Neural progenitor cell (in vitro differentiated cells): ENCODE data around the gene PEX5L. TPM values are rescaled to one million over a fixed set of nuclear protein-coding genes. Genes with fewer than 3 reads are reported as not detected.

Experiments used
- DNase-seq: peaks from one replicate; pipeline ENCODE4 v3.0.0-alpha.2; 2016; ENCODE audit warnings: low spot score
- H2AFZ ChIP-seq: fragments of 200-600 bp; sonication (generic); replicated peaks from 2 replicates; pipeline ENCODE4 v1.6.1; 2016; ENCODE audit warnings: antibody characterized with exemption
- H3F3A ChIP-seq: fragments of 200-600 bp; sonication (generic); 2 replicates; pipeline ENCODE4 v1.6.1; 2016; ENCODE audit warnings: antibody characterized with exemption, low read depth
- H3K27ac ChIP-seq: fragments of 200-600 bp; sonication (generic); 2 replicates; pipeline ENCODE4 v1.5.1; 2016; ENCODE audit warnings: mild to moderate bottlenecking
- H3K27me3 ChIP-seq: fragments of 200-600 bp; sonication (generic); 2 replicates; pipeline ENCODE4 v1.6.1; 2016; ENCODE audit warnings: mild to moderate bottlenecking, moderate library complexity
- H3K36me3 ChIP-seq: fragments of 200-600 bp; sonication (generic); 2 replicates; pipeline ENCODE4 v1.5.1; 2016
- H3K4me1 ChIP-seq: fragments of 200-600 bp; sonication (generic); 2 replicates; pipeline ENCODE4 v1.6.1; 2016; ENCODE audit warnings: mixed run types
- H3K4me2 ChIP-seq: fragments of 200-600 bp; sonication (generic); 2 replicates; pipeline ENCODE4 v1.6.1; 2016
- H3K4me3 ChIP-seq: fragments of 200-600 bp; sonication (generic); 2 replicates; pipeline ENCODE4 v1.5.1; 2016
- H3K79me2 ChIP-seq: fragments of 200-600 bp; sonication (generic); 2 replicates; pipeline ENCODE4 v1.6.1; 2016; ENCODE audit warnings: low read depth
- H3K9ac ChIP-seq: fragments of 200-600 bp; sonication (generic); 2 replicates; pipeline ENCODE4 v1.6.1; 2016
- H3K9me3 ChIP-seq: fragments of 200-600 bp; sonication (generic); 2 replicates; pipeline ENCODE4 v1.5.1; 2016; ENCODE audit warnings: low read depth
- H4K20me1 ChIP-seq: fragments of 200-600 bp; sonication (generic); 2 replicates; pipeline ENCODE4 v1.6.1; 2016; ENCODE audit warnings: low read depth
- H3K27ac Mint-ChIP-seq: 3 replicates; pipeline ENCODE4 v1.8.0; 2021; ENCODE audit warnings: mixed read lengths
- H3K27me3 Mint-ChIP-seq: 2 replicates; pipeline ENCODE4 v1.8.0; 2022; ENCODE audit warnings: low read depth, mild to moderate bottlenecking, inconsistent platforms, moderate library complexity, mixed read lengths; ENCODE audit not compliant: insufficient read depth
- H3K36me3 Mint-ChIP-seq: 3 replicates; pipeline ENCODE4 v1.8.0; 2021; ENCODE audit warnings: mixed read lengths
- H3K4me1 Mint-ChIP-seq: 3 replicates; pipeline ENCODE4 v1.8.0; 2021; ENCODE audit warnings: mixed read lengths
- H3K4me3 Mint-ChIP-seq: 3 replicates; pipeline ENCODE4 v1.8.0; 2021; ENCODE audit warnings: mild to moderate bottlenecking, moderate library complexity, mixed read lengths
- H3K9me3 Mint-ChIP-seq: 3 replicates; pipeline ENCODE4 v1.8.0; 2020; ENCODE audit warnings: mixed read lengths
- CTCF ChIP-seq: fragments of 200-600 bp; sonication (generic); IDR thresholded peaks from 2 replicates; pipeline ENCODE4 v1.5.1; 2017; ENCODE audit warnings: antibody characterized with exemption, mild to moderate bottlenecking
- EZH2 ChIP-seq: fragments of 200-600 bp; sonication (generic); IDR thresholded peaks from 2 replicates; pipeline ENCODE4 v1.6.1; 2017; ENCODE audit warnings: antibody characterized with exemption, mild to moderate bottlenecking, moderate library complexity
- EZH2phosphoT487 ChIP-seq: fragments of 200-600 bp; sonication (generic); IDR thresholded peaks from 2 replicates; pipeline ENCODE4 v1.6.1; 2017; ENCODE audit warnings: antibody characterized with exemption
- total RNA-seq: library from RNA; depleted of rRNA; stranded (reverse); fragments of >200 nt; gene quantifications from 2 replicates; pipeline ENCODE4 v1.2.3, GENCODE V29; 2015; ENCODE audit warnings: low replicate concordance

PEX5L gene
- total RNA-seq, 1 donor from 2014 or later, result 0.90 TPM

DNA sequence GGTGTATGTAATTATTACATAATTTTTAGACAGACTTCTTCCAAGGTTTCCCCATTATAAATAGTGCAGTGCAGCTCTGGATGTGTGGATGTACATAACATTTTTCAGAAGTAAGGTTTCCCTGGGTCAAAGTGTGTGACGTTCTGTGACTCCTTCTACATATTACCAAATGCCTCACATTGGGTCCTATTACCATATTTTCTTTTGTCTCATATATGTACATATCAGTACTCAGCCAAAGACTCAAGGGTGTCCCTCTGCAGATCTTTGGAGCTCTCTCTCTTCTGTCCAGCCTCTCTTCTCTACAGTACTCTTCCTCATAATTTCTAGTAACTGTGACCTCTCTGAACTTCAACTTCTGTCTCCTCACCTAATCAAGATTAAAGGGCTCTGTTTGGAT, 31.3 kb upstream of the PEX5L start:
- Mint-ChIP-seq H3K27ac (no peak overlapping the region), H3K27me3 (peaks cover 3% of the 10 kb centered on the region), H3K4me1 (no peaks in the 10 kb centered on the region), H3K4me3 (no peak overlapping the region), H3K9me3 (no peaks in the 10 kb centered on the region), H3K36me3 (no peaks in the 10 kb centered on the region)
- DNase-seq, result no peak
- Histone ChIP-seq H4K20me1 (no peaks in the 10 kb centered on the region), H3K4me3 (no peak overlapping the region), H3K27ac (no peak overlapping the region), H3K9ac (no peak overlapping the region), H3K36me3 (no peaks in the 10 kb centered on the region), H3K4me2 (no peak overlapping the region), H3F3A (no peaks in the 10 kb centered on the region), H2AFZ (no peak overlapping the region), H3K4me1 (no peaks in the 10 kb centered on the region), H3K79me2 (no peaks in the 10 kb centered on the region), H3K9me3 (no peaks in the 10 kb centered on the region), H3K27me3 (no peaks in the 10 kb centered on the region)
- TF ChIP-seq CTCF, result no peak
- TF ChIP-seq EZH2, result no peak
- no peak for TF ChIP-seq EZH2phosphoT487

- H3K4me3 ChIP-seq, result no peak overlapping the region
- Mint-ChIP-seq H3K9me3 (no peaks in the 10 kb centered on the region), H3K27ac (no peak overlapping the region)
Measured at GRCh38 chr3:180066598-180066997, 29.9 kb upstream of the PEX5L start.

DNA sequence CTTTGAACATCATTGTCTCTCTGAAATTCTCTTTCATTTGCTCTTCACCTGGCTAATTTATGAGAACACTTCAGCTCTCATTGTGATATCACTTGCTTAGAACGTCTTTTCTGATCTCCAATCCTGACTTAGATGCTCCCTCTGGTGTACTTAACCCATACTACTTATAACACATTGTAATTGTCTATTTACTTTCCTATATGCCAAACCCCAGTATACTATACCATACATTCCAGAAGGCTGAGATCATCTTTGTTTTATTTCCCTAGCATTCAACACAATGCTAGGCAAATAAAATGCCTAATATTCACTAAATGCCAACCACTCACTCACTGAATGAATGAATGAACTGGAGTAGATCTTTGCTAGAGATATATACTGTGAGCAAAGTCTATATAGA, 27.0 kb upstream of the PEX5L start:
- Histone ChIP-seq H4K20me1 (no peaks in the 10 kb centered on the region), H3K9me3 (no peaks in the 10 kb centered on the region), H3K27me3 (no peaks in the 10 kb centered on the region), H3K4me2 (no peak overlapping the region), H3K4me1 (no peaks in the 10 kb centered on the region), H3K27ac (no peak overlapping the region), H3K9ac (no peak overlapping the region), H3K4me3 (no peak overlapping the region), H3K79me2 (no peaks in the 10 kb centered on the region), H3F3A (no peaks in the 10 kb centered on the region), H3K36me3 (no peaks in the 10 kb centered on the region), H2AFZ (no peak overlapping the region)
- Mint-ChIP-seq H3K27ac (no peak overlapping the region), H3K4me1 (no peaks in the 10 kb centered on the region), H3K9me3 (no peaks in the 10 kb centered on the region), H3K27me3 (peaks cover 3% of the 10 kb centered on the region), H3K36me3 (no peaks in the 10 kb centered on the region), H3K4me3 (no peak overlapping the region)
- TF ChIP-seq EZH2phosphoT487, result no peak
- TF ChIP-seq CTCF, result no peak
- TF ChIP-seq EZH2, result no peak
- DNase-seq, result no peak

More at GRCh38 chr3:180066598-180066997, 29.9 kb upstream of the PEX5L start:
- Histone ChIP-seq H3K9ac (no peak overlapping the region), H2AFZ (no peak overlapping the region), H3K27ac (no peak overlapping the region), H3K27me3 (no peaks in the 10 kb centered on the region), H3K36me3 (no peaks in the 10 kb centered on the region), H3K79me2 (no peaks in the 10 kb centered on the region), H3K4me1 (no peaks in the 10 kb centered on the region), H3K9me3 (no peaks in the 10 kb centered on the region), H3K4me2 (no peak overlapping the region), H4K20me1 (no peaks in the 10 kb centered on the region), H3F3A (no peaks in the 10 kb centered on the region)
- no peak for TF ChIP-seq CTCF
- TF ChIP-seq EZH2, result no peak
- TF ChIP-seq EZH2phosphoT487, result no peak
- peaks cover 3% of the 10 kb centered on the region for H3K27me3 Mint-ChIP-seq
- H3K36me3 Mint-ChIP-seq, result no peaks in the 10 kb centered on the region
- DNase-seq, result no peak
- no peaks in the 10 kb centered on the region for H3K4me1 Mint-ChIP-seq
- H3K4me3 Mint-ChIP-seq, result no peak overlapping the region
